Loucy (cell line): Measurements from ENCODE around the gene CIDEA.

ENCODE experiments used
- H2AFZ ChIP-seq: fragments of 200-600 bp; sonication (generic); 2 replicates; pipeline ENCODE4 v1.6.0; 2016; ENCODE audit warnings: antibody characterized with exemption, mild to moderate bottlenecking, low read length, moderate library complexity
- H3F3A ChIP-seq: fragments of 200-600 bp; 2 replicates; pipeline ENCODE4 v1.6.0; 2016; ENCODE audit warnings: antibody characterized with exemption, low read depth, mild to moderate bottlenecking
- H3K27me3 ChIP-seq: fragments of 200-600 bp; sonication (generic); 2 replicates; pipeline ENCODE4 v1.6.1; 2014; ENCODE audit warnings: low read length, mild to moderate bottlenecking; ENCODE audit not compliant: insufficient read depth, poor library complexity, severe bottlenecking
- H3K36me3 ChIP-seq: fragments of 200-600 bp; sonication (generic); 2 replicates; pipeline ENCODE4 v1.6.1; 2016; ENCODE audit warnings: low read length; ENCODE audit not compliant: insufficient read depth
- H3K4me1 ChIP-seq: fragments of 200-600 bp; sonication (generic); 2 replicates; pipeline ENCODE4 v1.5.1; 2014; ENCODE audit warnings: low read length, mild to moderate bottlenecking; ENCODE audit not compliant: insufficient read depth, poor library complexity, severe bottlenecking
- H3K4me2 ChIP-seq: fragments of 200-600 bp; sonication (generic); 2 replicates; pipeline ENCODE4 v1.6.0; 2014; ENCODE audit warnings: antibody characterized with exemption, low read length, low read depth, mild to moderate bottlenecking; ENCODE audit not compliant: poor library complexity, severe bottlenecking
- H3K4me3 ChIP-seq: fragments of 200-600 bp; sonication (generic); 2 replicates; pipeline ENCODE4 v1.5.1; 2014; ENCODE audit warnings: low read length, mild to moderate bottlenecking, mixed read lengths; ENCODE audit not compliant: poor library complexity, severe bottlenecking
- H3K79me2 ChIP-seq: fragments of 200-600 bp; sonication (generic); 2 replicates; pipeline ENCODE4 v1.6.1; 2014; ENCODE audit warnings: low read length; ENCODE audit not compliant: insufficient read depth
- H3K9ac ChIP-seq: fragments of 200-600 bp; sonication (generic); 2 replicates; pipeline ENCODE4 v1.6.0; 2014; ENCODE audit warnings: mild to moderate bottlenecking, low read depth, low read length, moderate library complexity; ENCODE audit not compliant: poor library complexity, severe bottlenecking
- H3K9me2 ChIP-seq: fragments of 200-600 bp; sonication (generic); replicated peaks from 2 replicates; pipeline ENCODE4 v1.6.1; 2016; ENCODE audit warnings: low read depth, low read length, mixed read lengths
- H3K9me3 ChIP-seq: fragments of 200-600 bp; sonication (generic); 2 replicates; pipeline ENCODE4 v1.6.1; 2014; ENCODE audit warnings: mild to moderate bottlenecking, antibody characterized with exemption, low read length, low read depth; ENCODE audit not compliant: insufficient read depth
- H4K20me1 ChIP-seq: fragments of 200-600 bp; sonication (generic); 2 replicates; pipeline ENCODE4 v1.6.0; 2014; ENCODE audit warnings: antibody characterized with exemption, low read length, mild to moderate bottlenecking; ENCODE audit not compliant: insufficient read depth, poor library complexity, severe bottlenecking
- CTCF ChIP-seq: fragments of 200-600 bp; sonication (generic); conservative IDR thresholded peaks from 2 replicates; pipeline ENCODE4 v1.5.1; 2014; ENCODE audit warnings: mild to moderate bottlenecking, antibody characterized with exemption, low read length
- EZH2phosphoT487 ChIP-seq: fragments of 200-600 bp; IDR thresholded peaks from 2 replicates; pipeline ENCODE4 v1.6.1; 2018; ENCODE audit warnings: antibody characterized with exemption, mild to moderate bottlenecking, moderate library complexity, borderline replicate concordance

CIDEA gene

GRCh38 chr18:12293831-12294230 lies 39.7 kb downstream of the CIDEA start:
- Histone ChIP-seq H3K4me1 (peaks cover 5% of the 10 kb centered on the region), H3K4me3 (no peak overlapping the region), H3K27me3 (no peaks in the 10 kb centered on the region), H3K9me2 (no peaks in the 10 kb centered on the region), H4K20me1 (no peaks in the 10 kb centered on the region), H3K79me2 (no peaks in the 10 kb centered on the region), H3F3A (no peaks in the 10 kb centered on the region), H3K36me3 (no peaks in the 10 kb centered on the region), H2AFZ (no peak overlapping the region), H3K4me2 (no peak overlapping the region), H3K9me3 (no peaks in the 10 kb centered on the region), H3K9ac (no peak overlapping the region)
- no peak for TF ChIP-seq CTCF
- no peak for TF ChIP-seq EZH2phosphoT487

- H3K9ac ChIP-seq = no peak overlapping the region
- TF ChIP-seq EZH2phosphoT487 = no peak
- TF ChIP-seq CTCF = no peak
Observed at GRCh38 chr18:12295389-12296086, 41.4 kb downstream of the CIDEA start.

GRCh38 chr18:12296087-12296403 lies 41.9 kb downstream of the CIDEA start:
- Histone ChIP-seq H3K4me3 (no peak overlapping the region), H3K9me2 (no peaks in the 10 kb centered on the region), H4K20me1 (no peaks in the 10 kb centered on the region), H3K4me1 (peaks cover 5% of the 10 kb centered on the region), H3F3A (no peaks in the 10 kb centered on the region), H3K4me2 (no peak overlapping the region), H3K9ac (no peak overlapping the region), H3K36me3 (no peaks in the 10 kb centered on the region), H3K27me3 (no peaks in the 10 kb centered on the region), H3K9me3 (no peaks in the 10 kb centered on the region), H3K79me2 (no peaks in the 10 kb centered on the region), H2AFZ (no peak overlapping the region)
- TF ChIP-seq EZH2phosphoT487 = no peak
- TF ChIP-seq CTCF = no peak

More at GRCh38 chr18:12295389-12296086, 41.4 kb downstream of the CIDEA start:
- Histone ChIP-seq H3K27me3 (no peaks in the 10 kb centered on the region), H3K4me2 (no peak overlapping the region), H3K4me1 (peaks cover 5% of the 10 kb centered on the region), H3F3A (no peaks in the 10 kb centered on the region), H3K79me2 (no peaks in the 10 kb centered on the region), H3K4me3 (no peak overlapping the region), H3K9me2 (no peaks in the 10 kb centered on the region), H4K20me1 (no peaks in the 10 kb centered on the region), H3K9me3 (no peaks in the 10 kb centered on the region), H3K36me3 (no peaks in the 10 kb centered on the region), H2AFZ (no peak overlapping the region)
